Activated CD4-positive, alpha-beta T cell treated with anti-CD3 and anti-CD28 coated beads for 36 hours (primary cell): Measurements from ENCODE around the gene CNTN2. TPM values are rescaled to one million over a fixed set of nuclear protein-coding genes. Genes with fewer than 3 reads are reported as not detected.

Experiments
- ATAC-seq: fragments of 200-7000 bp; cut with Tn5 transposase; one replicate; pipeline ENCODE4 v1.10.0; 2021; ENCODE audit warnings: mild to moderate bottlenecking, moderate library complexity
- CTCF ChIA-PET: fragments of 350-600 bp; sonication (Branson Sonifier 250); formaldehyde crosslinking; loops from one replicate; lab custom pipeline; 2021; ENCODE audit warnings: antibody characterized with exemption; lab: Charles Lee
- POLR2A ChIA-PET: fragments of 350-600 bp; sonication (Branson Sonifier 250); formaldehyde crosslinking; loops from one replicate; lab custom pipeline; 2021; ENCODE audit warnings: antibody characterized with exemption, inconsistent platforms; lab: Charles Lee
- DNase-seq: peaks from one replicate; pipeline ENCODE4 v3.0.0-alpha.2; 2020
- H3K27ac Mint-ChIP-seq: one replicate; pipeline ENCODE4 v1.8.0; 2021; ENCODE audit warnings: mixed read lengths
- H3K27me3 Mint-ChIP-seq: one replicate; pipeline ENCODE4 v1.8.0; 2021; ENCODE audit warnings: mixed read lengths
- H3K36me3 Mint-ChIP-seq: one replicate; pipeline ENCODE4 v1.8.0; 2021; ENCODE audit warnings: low read depth, mixed read lengths
- H3K4me1 Mint-ChIP-seq: one replicate; pipeline ENCODE4 v1.8.0; 2021; ENCODE audit warnings: mixed read lengths
- H3K4me3 Mint-ChIP-seq: one replicate; pipeline ENCODE4 v1.8.0; 2021; ENCODE audit warnings: mild to moderate bottlenecking, moderate library complexity, mixed read lengths
- H3K9me3 Mint-ChIP-seq: one replicate; pipeline ENCODE4 v1.8.0; 2021; ENCODE audit warnings: low read depth, mixed read lengths
- intact Hi-C, 2 experiments: fragments of 100-400 bp; cut with DNase I in 1 of 2; cut with micrococcal nuclease in 1 of 2; formaldehyde crosslinking; loops; one replicate each; pipeline versions ENCODE4 v1.14.2 to v1.15.1; 2022 to 2024; cut with DNase I, micrococcal nuclease
- total RNA-seq, 2 experiments: library from RNA; stranded (reverse); gene quantifications; one replicate each; pipeline ENCODE4 v1.2.3, GENCODE V29; 2021

Gene CNTN2
- total RNA-seq, 2 experiments from 2014 or later = not detected

DNA sequence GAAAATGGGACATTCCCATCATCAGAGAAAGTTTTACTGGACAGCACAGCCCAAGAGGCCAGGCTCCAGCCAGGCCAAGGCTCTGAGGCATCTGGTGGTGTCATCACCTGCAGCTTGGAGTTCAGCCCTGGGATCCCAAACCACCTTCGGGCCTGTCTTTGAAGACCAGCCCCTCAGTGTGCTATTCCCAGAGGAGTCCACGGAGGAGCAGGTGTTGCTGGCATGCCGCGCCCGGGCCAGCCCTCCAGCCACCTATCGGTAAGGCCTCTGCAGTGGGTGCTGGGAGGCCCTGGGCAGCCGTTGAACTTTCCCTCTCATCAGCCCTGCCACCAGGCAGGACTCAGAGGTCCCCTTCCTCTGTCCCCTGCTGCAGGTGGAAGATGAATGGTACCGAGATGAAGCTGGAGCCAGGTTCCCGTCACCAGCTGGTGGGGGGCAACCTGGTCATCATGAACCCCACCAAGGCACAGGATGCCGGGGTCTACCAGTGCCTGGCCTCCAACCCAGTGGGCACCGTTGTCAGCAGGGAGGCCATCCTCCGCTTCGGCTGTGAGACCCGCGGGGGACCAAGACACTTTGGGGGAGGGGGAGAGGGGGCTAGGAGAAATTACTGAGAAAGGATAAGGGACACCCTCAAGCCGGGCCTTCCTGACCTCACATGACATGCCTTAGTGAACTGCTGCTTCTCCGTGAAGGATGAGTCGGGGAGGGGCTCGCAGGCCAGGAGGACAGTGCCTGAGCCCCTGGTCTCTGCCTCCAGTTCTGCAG lies 15.0 kb downstream of the CNTN2 start:
- H3K4me1 Mint-ChIP-seq = peaks cover 3% of the 10 kb centered on the region
- no peaks in the 10 kb centered on the region for H3K36me3 Mint-ChIP-seq
- no peak overlapping the region for H3K4me3 Mint-ChIP-seq
- DNase-seq (no peak), ATAC-seq (no peak)
- ChIA-PET POLR2A (no interaction called here), CTCF (no interaction called here)
- intact Hi-C loops = no loop called here
- H3K9me3 Mint-ChIP-seq = no peaks in the 10 kb centered on the region
- no peak overlapping the region for H3K27ac Mint-ChIP-seq
- no peaks in the 10 kb centered on the region for H3K27me3 Mint-ChIP-seq

DNA sequence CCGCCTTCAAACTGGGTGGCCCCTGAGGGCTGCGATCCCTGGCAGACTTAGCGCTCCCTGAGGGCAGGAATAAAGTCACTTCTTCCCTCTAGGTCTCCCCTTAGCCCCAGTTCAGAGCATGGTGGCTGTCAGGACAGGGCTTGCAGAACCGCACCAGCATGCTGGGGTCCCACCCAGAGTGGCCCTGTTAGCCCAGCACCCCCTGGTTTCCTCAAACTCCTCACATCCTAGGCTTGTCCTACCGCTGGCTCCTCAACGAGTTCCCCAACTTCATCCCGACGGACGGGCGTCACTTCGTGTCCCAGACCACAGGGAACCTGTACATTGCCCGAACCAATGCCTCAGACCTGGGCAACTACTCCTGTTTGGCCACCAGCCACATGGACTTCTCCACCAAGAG lies 15.8 kb downstream of the CNTN2 start:
- H3K4me3 Mint-ChIP-seq = no peak overlapping the region
- no peak for ATAC-seq
- CTCF ChIA-PET = interaction anchor here (1.2 kb wide), 1 partner anchor 69 kb away, joined by 3 read pairs; no protein-coding TSS in a partner anchor

DNA sequence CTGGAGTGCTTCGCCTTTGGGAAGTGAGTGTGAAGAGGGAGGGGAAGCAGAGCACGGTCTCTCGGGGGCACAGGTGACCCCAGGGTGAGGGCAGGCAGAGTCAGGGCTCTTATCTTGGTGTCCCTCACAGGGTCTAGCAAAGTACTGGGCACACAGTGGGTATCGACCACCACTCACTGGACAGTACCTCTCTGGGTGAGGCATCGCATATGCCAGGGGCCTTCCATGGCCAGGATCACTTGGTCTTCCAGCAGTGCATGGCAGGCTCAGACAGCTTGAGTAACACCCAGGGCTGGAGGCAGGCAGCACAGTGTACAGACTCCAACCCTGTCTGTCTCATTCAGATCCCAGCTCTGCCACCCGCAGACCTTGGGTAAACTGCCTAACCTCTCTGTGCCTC lies 16.6 kb downstream of the CNTN2 start:
- ATAC-seq (no peak), DNase-seq (no peak)
- Mint-ChIP-seq H3K27ac (no peak overlapping the region), H3K27me3 (no peaks in the 10 kb centered on the region), H3K4me3 (no peak overlapping the region), H3K4me1 (peaks cover 3% of the 10 kb centered on the region), H3K9me3 (no peaks in the 10 kb centered on the region), H3K36me3 (no peaks in the 10 kb centered on the region)
- ChIA-PET POLR2A (no interaction called here), CTCF (interaction anchor here (1.2 to 2.8 kb wide), 2 partner anchors 67 to 70 kb away, joined by 3 to 27 read pairs; no protein-coding TSS in a partner anchor)
- intact Hi-C loops = no loop called here

More for the DNA sequence above, 15.8 kb downstream of the CNTN2 start:
- no peak for DNase-seq
- no peaks in the 10 kb centered on the region for H3K27me3 Mint-ChIP-seq
- intact Hi-C loops = no loop called here
- H3K27ac Mint-ChIP-seq = no peak overlapping the region
- POLR2A ChIA-PET = no interaction called here
- no peaks in the 10 kb centered on the region for H3K9me3 Mint-ChIP-seq
- H3K36me3 Mint-ChIP-seq = no peaks in the 10 kb centered on the region
- peaks cover 3% of the 10 kb centered on the region for H3K4me1 Mint-ChIP-seq

DNA sequence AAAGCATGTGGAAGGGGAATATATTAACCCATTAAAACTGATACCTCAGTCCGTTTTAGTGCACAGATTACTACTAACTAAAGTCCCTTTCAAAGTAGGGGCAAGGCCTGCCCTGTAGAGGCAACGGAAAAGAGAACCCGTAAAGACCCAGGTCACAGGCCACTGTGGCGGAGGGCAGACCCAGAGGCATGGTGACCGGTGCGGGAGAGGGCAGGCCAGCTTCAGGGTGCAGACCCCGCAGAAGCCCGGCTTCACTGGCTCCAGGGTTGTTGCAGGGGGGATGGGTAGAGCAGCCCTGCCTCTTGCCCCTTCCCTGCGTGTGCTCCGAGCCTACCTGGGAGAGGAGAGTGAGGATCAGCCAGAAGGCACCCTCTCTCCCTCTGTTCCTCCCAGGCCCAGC lies 17.7 kb downstream of the CNTN2 start:
- no peaks in the 10 kb centered on the region for H3K9me3 Mint-ChIP-seq
- H3K4me1 Mint-ChIP-seq = peaks cover 3% of the 10 kb centered on the region
- ATAC-seq (no peak), DNase-seq (no peak)
- ChIA-PET POLR2A (no interaction called here), CTCF (interaction anchor here (0.6 to 3.4 kb wide), 14 partner anchors 22 to 213 kb away, joined by 3 to 59 read pairs (median 5); no protein-coding TSS in a partner anchor)
- no peak overlapping the region for H3K4me3 Mint-ChIP-seq
- H3K36me3 Mint-ChIP-seq = no peaks in the 10 kb centered on the region
- intact Hi-C loops = loop anchor here in 1 of 2 experiments (1.0 kb wide), 3 partner anchors 71 to 196 kb away; no protein-coding TSS in a partner anchor
- no peak overlapping the region for H3K27ac Mint-ChIP-seq
- no peaks in the 10 kb centered on the region for H3K27me3 Mint-ChIP-seq

DNA sequence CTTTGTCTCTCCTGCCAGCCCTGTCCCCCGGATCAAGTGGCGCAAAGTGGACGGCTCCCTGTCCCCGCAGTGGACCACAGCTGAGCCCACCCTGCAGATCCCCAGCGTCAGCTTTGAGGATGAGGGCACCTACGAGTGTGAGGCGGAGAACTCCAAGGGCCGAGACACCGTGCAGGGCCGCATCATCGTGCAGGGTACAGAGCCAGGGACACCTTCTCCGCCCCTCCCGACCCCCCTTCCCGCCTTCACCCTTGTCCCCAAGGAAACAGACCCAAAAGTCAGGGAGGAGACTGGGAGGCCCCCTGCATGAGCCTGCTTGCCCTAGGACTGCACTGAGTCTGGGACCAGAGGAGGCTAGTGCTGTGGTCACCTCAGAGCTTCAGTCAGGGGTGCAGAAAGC lies 18.2 kb downstream of the CNTN2 start:
- H3K9me3 Mint-ChIP-seq = no peaks in the 10 kb centered on the region
- H3K27ac Mint-ChIP-seq = no peak overlapping the region
- ATAC-seq = no peak
- ChIA-PET POLR2A (interaction anchor here (0.6 to 1.0 kb wide), 2 partner anchors 69 to 543 kb away, joined by 3 read pairs; no protein-coding TSS in a partner anchor), CTCF (interaction anchor here (0.6 to 3.4 kb wide), 38 partner anchors 9 to 275 kb away, joined by 3 to 59 read pairs (median 4); partner anchors contain the start of gene RBBP5)
- peaks cover 3% of the 10 kb centered on the region for H3K4me1 Mint-ChIP-seq
- intact Hi-C loops = loop anchor here in 1 of 2 experiments (1.0 kb wide), 3 partner anchors 72 to 195 kb away; no protein-coding TSS in a partner anchor
- no peaks in the 10 kb centered on the region for H3K36me3 Mint-ChIP-seq
- H3K27me3 Mint-ChIP-seq = no peaks in the 10 kb centered on the region
- DNase-seq = no peak
- H3K4me3 Mint-ChIP-seq = no peak overlapping the region

DNA sequence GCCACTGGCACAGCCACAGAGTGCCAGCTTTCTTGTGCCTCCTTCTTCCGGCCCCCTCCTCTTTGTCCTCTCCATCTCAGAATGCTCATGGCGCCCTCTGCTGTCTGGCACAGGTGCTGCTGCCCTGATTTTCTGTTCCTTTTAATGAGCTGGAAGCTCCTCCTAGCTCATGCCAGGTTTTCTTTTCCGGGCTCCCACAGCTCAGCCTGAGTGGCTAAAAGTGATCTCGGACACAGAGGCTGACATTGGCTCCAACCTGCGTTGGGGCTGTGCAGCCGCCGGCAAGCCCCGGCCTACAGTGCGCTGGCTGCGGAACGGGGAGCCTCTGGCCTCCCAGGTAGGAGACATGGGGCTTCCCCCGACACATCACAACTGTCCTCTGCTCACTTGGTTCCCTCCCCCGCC lies 18.7 kb downstream of the CNTN2 start:
- DNase-seq (peak; percentile 89), ATAC-seq (peak; percentile 89)
- Mint-ChIP-seq H3K9me3 (no peaks in the 10 kb centered on the region), H3K4me1 (peaks cover 3% of the 10 kb centered on the region), H3K4me3 (no peak overlapping the region), H3K27ac (no peak overlapping the region), H3K27me3 (no peaks in the 10 kb centered on the region), H3K36me3 (no peaks in the 10 kb centered on the region)
- ChIA-PET POLR2A (interaction anchor here (0.5 to 1.0 kb wide), 3 partner anchors 29 to 544 kb away, joined by 3 read pairs; no protein-coding TSS in a partner anchor), CTCF (interaction anchor here (0.5 to 3.4 kb wide), 52 partner anchors 9 to 1076 kb away, joined by 3 to 59 read pairs (median 4); partner anchors contain the start of genes RBBP5 and TMEM81)
- intact Hi-C loops = loop anchor here (1.0 kb wide), 3 partner anchors 72 to 195 kb away; no protein-coding TSS in a partner anchor

DNA sequence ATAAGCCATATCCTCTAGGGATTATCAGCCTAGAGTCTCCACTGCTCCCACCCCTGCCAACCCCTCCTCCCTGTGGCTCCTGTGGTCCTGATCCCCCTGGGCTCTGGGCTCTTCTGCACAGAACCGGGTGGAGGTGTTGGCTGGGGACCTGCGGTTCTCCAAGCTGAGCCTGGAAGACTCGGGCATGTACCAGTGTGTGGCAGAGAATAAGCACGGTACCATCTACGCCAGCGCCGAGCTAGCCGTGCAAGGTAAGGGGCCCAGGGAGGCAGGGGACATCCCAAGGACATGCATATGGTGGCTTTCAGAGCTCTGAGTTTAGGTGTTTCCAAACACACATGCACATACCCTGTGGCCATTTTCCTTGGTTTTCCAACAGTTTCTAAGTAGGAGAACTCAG lies 19.3 kb downstream of the CNTN2 start:
- ChIA-PET CTCF (interaction anchor here (0.6 to 3.4 kb wide), 36 partner anchors 10 to 831 kb away, joined by 3 to 59 read pairs (median 4); partner anchors contain the start of genes RBBP5 and TMEM81), POLR2A (no interaction called here)
- Mint-ChIP-seq H3K27me3 (no peaks in the 10 kb centered on the region), H3K4me1 (peaks cover 3% of the 10 kb centered on the region), H3K4me3 (no peak overlapping the region), H3K9me3 (no peaks in the 10 kb centered on the region), H3K36me3 (no peaks in the 10 kb centered on the region), H3K27ac (no peak overlapping the region)
- no peak for ATAC-seq
- DNase-seq = no peak
- intact Hi-C loops = loop anchor here in 1 of 2 experiments (1.0 kb wide), 1 partner anchor 73 kb away; no protein-coding TSS in a partner anchor

DNA sequence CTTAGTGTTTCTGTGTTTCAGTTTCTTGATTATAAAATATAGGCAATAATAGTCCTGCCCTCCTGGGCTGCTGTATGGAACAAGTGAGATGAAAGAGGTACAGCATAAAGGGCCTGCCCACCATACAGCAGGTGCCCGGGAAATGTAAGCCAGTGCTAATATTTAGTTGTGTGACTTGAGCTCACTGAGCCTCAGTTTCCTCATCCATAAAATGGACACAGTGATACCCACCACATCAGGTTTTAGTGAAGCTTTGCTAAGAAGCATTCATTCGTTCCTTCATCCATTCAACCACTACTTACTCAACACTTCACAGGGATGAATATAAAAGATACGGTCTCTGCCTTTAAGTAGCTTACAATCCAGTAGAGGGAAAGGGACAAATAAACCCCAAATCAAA lies 19.9 kb downstream of the CNTN2 start:
- Mint-ChIP-seq H3K36me3 (no peaks in the 10 kb centered on the region), H3K4me1 (peaks cover 3% of the 10 kb centered on the region), H3K27ac (no peak overlapping the region), H3K27me3 (no peaks in the 10 kb centered on the region), H3K9me3 (no peaks in the 10 kb centered on the region), H3K4me3 (no peak overlapping the region)
- intact Hi-C loops = loop anchor here in 1 of 2 experiments (1.0 kb wide), 1 partner anchor 74 kb away; no protein-coding TSS in a partner anchor
- ChIA-PET CTCF (interaction anchor here (0.7 to 3.4 kb wide), 18 partner anchors 9 to 256 kb away, joined by 3 to 59 read pairs (median 4); no protein-coding TSS in a partner anchor), POLR2A (no interaction called here)
- DNase-seq (no peak), ATAC-seq (no peak)

DNA sequence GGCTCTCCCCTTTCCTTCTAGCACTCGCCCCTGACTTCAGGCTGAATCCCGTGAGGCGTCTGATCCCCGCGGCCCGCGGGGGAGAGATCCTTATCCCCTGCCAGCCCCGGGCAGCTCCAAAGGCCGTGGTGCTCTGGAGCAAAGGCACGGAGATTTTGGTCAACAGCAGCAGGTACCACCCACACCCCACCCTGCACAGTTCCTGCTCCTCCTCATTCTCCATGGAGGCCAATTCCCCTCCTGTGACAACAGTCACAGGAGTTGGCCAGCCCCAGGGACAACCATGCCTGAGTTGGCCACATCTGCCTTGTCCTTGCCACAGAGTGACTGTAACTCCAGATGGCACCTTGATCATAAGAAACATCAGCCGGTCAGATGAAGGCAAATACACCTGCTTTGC lies 21.3 kb downstream of the CNTN2 start:
- H3K36me3 Mint-ChIP-seq = no peaks in the 10 kb centered on the region
- POLR2A ChIA-PET = no interaction called here
- no peak for ATAC-seq
- CTCF ChIA-PET = interaction anchor here (0.7 to 1.6 kb wide), 2 partner anchors 34 to 73 kb away, joined by 3 to 5 read pairs; no protein-coding TSS in a partner anchor
- no peak for DNase-seq
- H3K4me1 Mint-ChIP-seq = peaks cover 3% of the 10 kb centered on the region
- no peaks in the 10 kb centered on the region for H3K27me3 Mint-ChIP-seq
- H3K9me3 Mint-ChIP-seq = no peaks in the 10 kb centered on the region
- no peak overlapping the region for H3K27ac Mint-ChIP-seq
- no peak overlapping the region for H3K4me3 Mint-ChIP-seq
- intact Hi-C loops = no loop called here

DNA sequence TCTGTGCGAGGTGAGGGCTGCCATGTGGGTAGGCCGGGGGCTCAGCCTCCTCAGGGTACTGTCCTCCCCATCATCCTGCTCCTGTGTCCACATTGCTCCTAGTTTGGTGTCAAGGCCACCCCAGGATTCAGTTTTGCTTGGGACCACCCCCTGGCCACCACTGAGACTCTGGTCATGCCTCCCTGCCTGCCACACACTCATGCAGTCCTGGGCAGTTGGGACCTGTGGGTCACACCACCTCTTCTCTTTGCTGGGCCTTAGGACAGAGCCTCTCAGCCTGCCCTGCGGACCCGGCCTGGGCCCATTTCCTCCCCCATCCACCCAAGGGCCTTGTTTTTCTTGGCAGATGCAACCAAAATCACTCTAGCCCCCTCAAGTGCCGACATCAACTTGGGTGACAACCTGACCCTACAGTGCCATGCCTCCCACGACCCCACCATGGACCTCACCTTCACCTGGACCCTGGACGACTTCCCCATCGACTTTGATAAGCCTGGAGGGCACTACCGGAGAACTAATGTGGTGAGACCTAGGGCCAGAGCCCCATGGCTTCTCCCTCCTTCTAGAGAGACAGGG lies 21.8 kb downstream of the CNTN2 start:
- peaks cover 3% of the 10 kb centered on the region for H3K4me1 Mint-ChIP-seq
- CTCF ChIA-PET = no interaction called here
- H3K36me3 Mint-ChIP-seq = no peaks in the 10 kb centered on the region
- intact Hi-C loops = no loop called here
- no peak overlapping the region for H3K4me3 Mint-ChIP-seq
- ATAC-seq = no peak
- H3K27ac Mint-ChIP-seq = no peak overlapping the region
- no peaks in the 10 kb centered on the region for H3K27me3 Mint-ChIP-seq
- POLR2A ChIA-PET = no interaction called here
- DNase-seq = no peak
- no peaks in the 10 kb centered on the region for H3K9me3 Mint-ChIP-seq

DNA sequence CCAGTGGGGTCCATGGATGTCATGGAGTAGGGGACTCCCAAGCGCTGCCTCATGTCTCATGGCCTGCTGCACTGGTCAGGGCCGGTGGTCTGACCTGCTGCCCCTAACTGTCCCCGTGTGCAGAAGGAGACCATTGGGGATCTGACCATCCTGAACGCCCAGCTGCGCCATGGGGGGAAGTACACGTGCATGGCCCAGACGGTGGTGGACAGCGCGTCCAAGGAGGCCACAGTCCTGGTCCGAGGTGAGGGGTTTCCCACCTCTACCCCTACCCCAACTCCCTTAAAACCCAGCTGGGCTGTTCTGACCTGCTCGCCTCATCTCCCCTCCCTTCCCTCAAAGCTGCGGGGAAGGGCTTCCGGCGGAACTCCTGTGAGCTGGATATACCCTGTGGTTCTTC lies 22.7 kb downstream of the CNTN2 start:
- ChIA-PET POLR2A (no interaction called here), CTCF (interaction anchor here (0.6 to 1.2 kb wide), 5 partner anchors 10 to 857 kb away, joined by 3 to 4 read pairs (median 3); no protein-coding TSS in a partner anchor)
- ATAC-seq (no peak), DNase-seq (no peak)
- Mint-ChIP-seq H3K4me3 (no peak overlapping the region), H3K9me3 (no peaks in the 10 kb centered on the region), H3K4me1 (peaks cover 3% of the 10 kb centered on the region), H3K36me3 (no peaks in the 10 kb centered on the region), H3K27ac (no peak overlapping the region), H3K27me3 (no peaks in the 10 kb centered on the region)
- intact Hi-C loops = no loop called here
